WERI-Rb-1 (cell line): ENCODE data around the gene BTBD8.
A peak's percentile ranks its signal among the peaks of the same experiment; 100 is the strongest.

Experiments
- DNase-seq: peaks from one replicate; pipeline ENCODE4 v3.0.0-alpha.2; 2020
- H3K27ac ChIP-seq: fragments of 250-450 bp; sonication (Bioruptor Pico); 2 replicates; pipeline ENCODE4 v1.5.1; 2020; ENCODE audit warnings: mild to moderate bottlenecking, moderate library complexity
- H3K27me3 ChIP-seq: fragments of 250-450 bp; sonication (Bioruptor Pico); 2 replicates; pipeline ENCODE4 v1.5.1; 2021; ENCODE audit warnings: mild to moderate bottlenecking, low read depth, moderate library complexity; ENCODE audit not compliant: insufficient read depth, severe bottlenecking
- H3K36me3 ChIP-seq: fragments of 250-450 bp; sonication (Bioruptor Pico); 2 replicates; pipeline ENCODE4 v1.5.1; 2020; ENCODE audit warnings: mild to moderate bottlenecking, moderate library complexity
- H3K4me3 ChIP-seq: 2 replicates; pipeline ENCODE4 v1.5.1; 2011; ENCODE audit warnings: low read depth, mild to moderate bottlenecking, control low read depth, low read length
- H3K9me3 ChIP-seq: fragments of 250-450 bp; sonication (Bioruptor Pico); 2 replicates; pipeline ENCODE4 v1.5.1; 2021; ENCODE audit warnings: mild to moderate bottlenecking, moderate library complexity; ENCODE audit not compliant: severe bottlenecking
- CTCF ChIP-seq: IDR thresholded peaks from 2 replicates; pipeline ENCODE4 v1.5.1; 2011; ENCODE audit warnings: low read depth, mild to moderate bottlenecking, control low read depth, inconsistent platforms, low read length

The BTBD8 gene

GRCh38 chr1:92040971-92041370, 39.2 kb upstream of the BTBD8 start:
- H3K36me3 ChIP-seq = no peaks in the 10 kb centered on the region
- H3K4me3 ChIP-seq = no peak overlapping the region
- no peak overlapping the region for H3K27ac ChIP-seq
- no peaks in the 10 kb centered on the region for H3K9me3 ChIP-seq
- DNase-seq = no peak
- H3K27me3 ChIP-seq = no peaks in the 10 kb centered on the region
- TF ChIP-seq CTCF = no peak

GRCh38 chr1:92043621-92044020, 36.5 kb upstream of the BTBD8 start:
- no peaks in the 10 kb centered on the region for H3K27me3 ChIP-seq
- H3K9me3 ChIP-seq = no peaks in the 10 kb centered on the region
- H3K36me3 ChIP-seq = no peaks in the 10 kb centered on the region
- DNase-seq = no peak
- H3K27ac ChIP-seq = no peak overlapping the region
- TF ChIP-seq CTCF = no peak
- no peak overlapping the region for H3K4me3 ChIP-seq

GRCh38 chr1:92045766-92046495, 34.2 kb upstream of the BTBD8 start:
- Histone ChIP-seq H3K4me3 (no peak overlapping the region), H3K27me3 (no peaks in the 10 kb centered on the region), H3K9me3 (no peaks in the 10 kb centered on the region), H3K27ac (no peak overlapping the region), H3K36me3 (no peaks in the 10 kb centered on the region)
- TF ChIP-seq CTCF = no peak
- no peak for DNase-seq

GRCh38 chr1:92051948-92052347, 28.2 kb upstream of the BTBD8 start:
- H3K4me3 ChIP-seq = no peak overlapping the region
- no peak for DNase-seq
- no peaks in the 10 kb centered on the region for H3K9me3 ChIP-seq
- no peak overlapping the region for H3K27ac ChIP-seq
- no peaks in the 10 kb centered on the region for H3K27me3 ChIP-seq
- H3K36me3 ChIP-seq = no peaks in the 10 kb centered on the region
- TF ChIP-seq CTCF = no peak

GRCh38 chr1:92065042-92065441, 15.1 kb upstream of the BTBD8 start:
- DNase-seq = no peak

More at GRCh38 chr1:92065042-92065441, 15.1 kb upstream of the BTBD8 start:
- Histone ChIP-seq H3K4me3 (no peak overlapping the region), H3K9me3 (no peaks in the 10 kb centered on the region), H3K27me3 (no peaks in the 10 kb centered on the region), H3K27ac (no peak overlapping the region), H3K36me3 (no peaks in the 10 kb centered on the region)
- TF ChIP-seq CTCF = peak; percentile 38; the same call in 1 of the 2 replicates
